WERI-Rb-1 (cell line): ENCODE data around the gene ASCC3.
"Not testable (repeated sequence)": the region's sequence is repeated elsewhere in the genome, so short reads cannot be mapped to it uniquely, and the experiment has no call there.

Experiments
- DNase-seq: peaks from one replicate; pipeline ENCODE4 v3.0.0-alpha.2; 2020
- H3K27ac ChIP-seq: fragments of 250-450 bp; sonication (Bioruptor Pico); 2 replicates; pipeline ENCODE4 v1.5.1; 2020; ENCODE audit warnings: mild to moderate bottlenecking, moderate library complexity
- H3K27me3 ChIP-seq: fragments of 250-450 bp; sonication (Bioruptor Pico); 2 replicates; pipeline ENCODE4 v1.5.1; 2021; ENCODE audit warnings: mild to moderate bottlenecking, low read depth, moderate library complexity; ENCODE audit not compliant: insufficient read depth, severe bottlenecking
- H3K36me3 ChIP-seq: fragments of 250-450 bp; sonication (Bioruptor Pico); 2 replicates; pipeline ENCODE4 v1.5.1; 2020; ENCODE audit warnings: mild to moderate bottlenecking, moderate library complexity
- H3K4me3 ChIP-seq: 2 replicates; pipeline ENCODE4 v1.5.1; 2011; ENCODE audit warnings: low read depth, mild to moderate bottlenecking, control low read depth, low read length
- H3K9me3 ChIP-seq: fragments of 250-450 bp; sonication (Bioruptor Pico); 2 replicates; pipeline ENCODE4 v1.5.1; 2021; ENCODE audit warnings: mild to moderate bottlenecking, moderate library complexity; ENCODE audit not compliant: severe bottlenecking
- CTCF ChIP-seq: IDR thresholded peaks from 2 replicates; pipeline ENCODE4 v1.5.1; 2011; ENCODE audit warnings: low read depth, mild to moderate bottlenecking, control low read depth, inconsistent platforms, low read length

Gene ASCC3

DNA sequence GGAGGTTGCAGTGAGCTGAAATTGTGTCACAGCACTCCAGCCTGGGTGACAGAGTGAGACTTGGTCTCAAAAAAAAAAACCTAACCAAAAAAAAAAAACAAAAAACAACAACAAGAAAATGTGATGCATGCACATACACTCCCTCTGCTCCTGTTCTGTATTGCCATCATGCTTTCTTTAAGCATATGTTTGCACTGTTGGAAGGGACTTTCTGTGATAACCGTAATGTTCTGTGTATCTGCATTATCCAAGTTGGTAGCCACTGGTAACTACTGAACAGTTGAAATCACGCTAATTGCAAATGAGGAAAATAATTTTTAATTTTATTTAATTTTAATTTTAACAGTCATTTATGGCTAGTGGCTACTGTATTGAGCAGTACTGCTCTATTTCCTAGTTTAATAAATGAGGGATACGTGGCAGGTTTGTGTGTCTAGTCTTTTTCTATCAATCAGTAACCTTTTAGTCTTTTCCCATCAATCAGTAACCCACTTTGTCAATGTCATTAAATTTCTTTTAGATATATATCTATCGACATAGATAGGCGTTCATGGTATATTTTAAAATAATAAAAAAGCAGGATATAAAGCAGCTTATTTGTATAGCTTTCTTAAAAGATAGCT is 135.6 kb downstream of the ASCC3 start:
- H3K27me3 ChIP-seq = no peaks in the 10 kb centered on the region
- no peak overlapping the region for H3K4me3 ChIP-seq
- no peak for DNase-seq
- H3K9me3 ChIP-seq = no peaks in the 10 kb centered on the region
- H3K36me3 ChIP-seq = peaks cover 17% of the 10 kb centered on the region
- TF ChIP-seq CTCF = no peak
- H3K27ac ChIP-seq = no peak overlapping the region

DNA sequence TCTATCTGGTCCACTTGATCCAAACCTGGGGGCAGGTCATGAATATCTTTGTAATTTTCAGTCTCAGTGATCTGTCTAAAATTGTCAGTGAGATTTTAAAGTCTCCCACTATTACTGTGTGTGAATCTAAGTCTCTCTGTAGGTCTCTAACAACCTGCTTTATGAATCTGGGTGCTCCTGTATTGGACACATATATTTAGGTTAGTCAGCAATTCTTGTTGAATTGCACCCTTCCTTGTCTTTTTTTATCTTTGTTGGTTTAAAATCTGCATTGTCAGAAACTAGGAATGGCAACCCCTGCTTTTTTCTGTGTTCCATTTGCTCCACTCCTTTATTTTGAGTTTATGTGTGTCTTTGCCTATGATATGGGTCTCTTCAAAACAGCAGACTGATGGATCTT is 140.7 kb downstream of the ASCC3 start:
- DNase-seq = no peak
- no peak overlapping the region for H3K27ac ChIP-seq
- peaks cover 17% of the 10 kb centered on the region for H3K36me3 ChIP-seq
- peaks cover 2% of the 10 kb centered on the region for H3K9me3 ChIP-seq
- no peak overlapping the region for H3K4me3 ChIP-seq
- no peaks in the 10 kb centered on the region for H3K27me3 ChIP-seq
- TF ChIP-seq CTCF = no peak

DNA sequence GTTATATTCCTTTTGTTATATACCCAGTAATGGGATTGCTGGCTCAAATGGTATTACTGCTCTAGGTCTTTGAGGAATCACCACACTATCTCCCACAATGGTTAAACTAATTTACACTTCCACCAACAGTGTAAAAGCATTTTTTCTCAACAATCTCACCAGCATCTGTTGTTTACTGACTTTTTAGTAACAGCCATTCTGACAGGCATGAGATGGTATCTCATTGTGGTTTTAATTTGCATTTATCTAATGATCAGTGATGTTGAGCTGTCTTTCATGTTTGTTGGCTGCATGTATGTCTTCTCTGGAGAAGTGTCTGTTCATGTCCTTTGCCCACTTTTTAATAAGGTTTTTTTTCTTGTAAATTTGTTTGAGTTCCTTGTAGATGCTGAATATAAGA is 143.4 kb downstream of the ASCC3 start:
- peaks cover 11% of the 10 kb centered on the region for H3K36me3 ChIP-seq
- not testable (repeated sequence) for H3K27me3 ChIP-seq, H3K9me3 ChIP-seq, H3K27ac ChIP-seq, DNase-seq, H3K4me3 ChIP-seq

DNA sequence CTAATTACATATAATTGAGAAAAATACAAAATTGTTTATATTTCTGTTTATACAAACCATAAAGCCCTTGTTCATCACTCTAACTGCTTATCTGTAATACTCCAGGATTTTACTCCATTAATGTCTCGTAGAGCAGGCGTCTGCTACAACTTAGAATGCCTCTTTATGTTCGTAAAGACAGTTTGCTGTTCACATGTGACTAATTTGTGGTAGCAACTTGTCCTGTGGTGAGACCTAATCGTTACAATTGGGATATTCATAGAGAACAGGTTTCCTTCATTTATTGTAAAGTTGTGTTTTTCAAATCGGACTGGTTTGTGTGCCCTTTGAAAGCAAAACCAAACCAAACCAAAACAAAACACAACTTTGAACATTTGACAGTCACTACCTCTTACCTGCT is 149.7 kb downstream of the ASCC3 start:
- H3K27me3 ChIP-seq = no peaks in the 10 kb centered on the region
- DNase-seq = no peak
- no peak for TF ChIP-seq CTCF
- H3K9me3 ChIP-seq = no peaks in the 10 kb centered on the region
- no peak overlapping the region for H3K27ac ChIP-seq
- no peak overlapping the region for H3K4me3 ChIP-seq
- no peaks in the 10 kb centered on the region for H3K36me3 ChIP-seq

DNA sequence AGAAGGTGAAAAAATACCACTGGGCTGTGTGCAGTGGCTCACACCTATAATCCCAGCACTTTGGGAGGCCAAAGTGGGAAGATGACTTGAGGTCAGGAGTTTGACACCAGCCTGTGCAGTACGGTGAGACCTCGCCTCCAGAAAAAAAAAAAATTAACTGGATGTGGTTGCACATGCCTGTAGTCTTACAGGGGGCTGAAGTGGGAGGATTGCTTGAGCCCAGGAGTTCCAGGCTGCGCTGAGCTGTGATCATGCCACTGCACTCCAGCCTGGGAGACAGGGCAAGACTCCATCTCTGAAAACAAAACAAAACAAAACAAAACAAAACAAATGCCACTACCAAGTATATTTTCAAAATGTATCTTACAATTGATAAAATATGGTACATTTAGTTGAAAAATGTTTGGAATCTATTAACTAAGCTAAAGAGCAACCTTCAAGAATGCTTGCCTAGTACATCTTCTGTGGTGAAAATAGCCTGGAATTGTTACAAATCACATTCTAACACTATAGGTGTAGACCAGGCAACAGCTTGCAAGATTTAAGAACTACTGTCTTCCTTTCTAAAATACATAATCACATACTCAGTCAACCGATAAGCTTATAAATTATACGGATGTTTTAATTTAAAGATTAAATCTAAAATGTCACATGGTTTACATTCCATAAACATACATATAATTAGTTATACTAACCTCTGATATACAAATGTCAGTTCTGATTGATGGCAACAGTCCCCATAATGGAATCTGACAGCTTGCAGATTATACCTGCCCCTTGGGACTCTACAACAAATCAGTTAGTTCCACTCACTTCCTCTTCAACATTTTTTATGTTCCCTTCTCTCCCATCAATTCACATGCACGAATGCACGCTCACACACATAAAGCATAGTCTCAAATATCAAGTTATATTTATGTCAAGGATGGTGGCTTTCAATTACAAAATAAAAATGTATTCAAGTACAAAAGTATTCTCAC is 150.8 kb downstream of the ASCC3 start:
- no peaks in the 10 kb centered on the region for H3K9me3 ChIP-seq
- H3K27ac ChIP-seq = no peak overlapping the region
- no peak for TF ChIP-seq CTCF
- DNase-seq = no peak
- no peaks in the 10 kb centered on the region for H3K27me3 ChIP-seq
- H3K4me3 ChIP-seq = no peak overlapping the region
- H3K36me3 ChIP-seq = no peaks in the 10 kb centered on the region

DNA sequence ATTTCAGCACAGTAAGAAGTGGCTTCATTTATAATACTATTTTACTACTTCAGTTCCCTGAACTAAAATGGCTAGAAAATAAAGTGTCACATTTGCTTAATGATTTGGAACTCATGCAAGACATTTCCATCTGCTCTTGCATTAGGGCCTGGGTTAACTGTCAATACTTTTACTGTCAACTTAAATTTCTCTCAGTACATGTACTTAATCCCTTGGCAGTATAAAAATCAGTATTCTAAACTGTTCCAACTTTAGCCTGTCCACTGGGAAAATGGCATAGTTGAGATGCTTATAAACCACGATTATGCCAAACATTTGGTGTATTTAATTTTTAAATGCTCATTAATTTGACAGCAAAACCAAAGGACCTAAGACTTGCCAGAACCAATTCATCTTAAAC is 154.5 kb downstream of the ASCC3 start:
- Histone ChIP-seq H3K4me3 (no peak overlapping the region), H3K9me3 (no peaks in the 10 kb centered on the region), H3K36me3 (peaks cover 7% of the 10 kb centered on the region; the same call in 1 of the 2 replicates), H3K27ac (no peak overlapping the region), H3K27me3 (no peaks in the 10 kb centered on the region)
- TF ChIP-seq CTCF = no peak
- DNase-seq = no peak
